K562 (cell line): Measurements from ENCODE around the gene SHTN1. TPM values are rescaled to one million over a fixed set of nuclear protein-coding genes. Genes with fewer than 3 reads are reported as not detected.

ENCODE experiments used
- ARID2 ChIP-seq: fragments of 450-650 bp; IDR thresholded peaks from 2 replicates; pipeline ENCODE4 v1.6.1; 2017; ENCODE audit warnings: antibody characterized with exemption, mild to moderate bottlenecking
- BRF1 ChIP-seq: IDR thresholded peaks from 3 replicates; pipeline ENCODE4 v1.6.1; 2011; ENCODE audit warnings: borderline replicate concordance, mild to moderate bottlenecking; ENCODE audit not compliant: insufficient read length; ENCODE audit errors: extremely low read depth
- KLF16 ChIP-seq: IDR thresholded peaks from 2 replicates; pipeline ENCODE4 v1.6.1; 2016; ENCODE audit warnings: antibody characterized with exemption
- SRSF3 ChIP-seq: fragments of 200-400 bp; formaldehyde crosslinking; IDR thresholded peaks from 2 replicates; pipeline ENCODE4 v1.6.1; 2016; ENCODE audit warnings: mild to moderate bottlenecking, low read length, moderate library complexity; ENCODE audit not compliant: insufficient read depth
- TCF3 ChIP-seq: sonication (generic); formaldehyde crosslinking; IDR thresholded peaks from 2 replicates; pipeline ENCODE4 v1.4.0; 2020; ENCODE audit warnings: mild to moderate bottlenecking, missing genetic modification reagents
- U2AF2 ChIP-seq: fragments of 200-400 bp; formaldehyde crosslinking; optimal IDR thresholded peaks from 2 replicates; pipeline ENCODE3; 2017; ENCODE audit warnings: low read depth, mild to moderate bottlenecking, low read length
- ZBTB8A ChIP-seq: fragments of 450-650 bp; IDR thresholded peaks from 2 replicates; pipeline ENCODE4 v1.6.1; 2018; ENCODE audit warnings: mild to moderate bottlenecking, moderate library complexity; ENCODE audit not compliant: partially characterized antibody
- polyA plus RNA-seq, 8 experiments: library from polyadenylated mRNA; depleted of rRNA in 4 of 8; stranded (reverse) in 5 of 8; unstranded in 3 of 8; fragments of >200 nt; fragmentation: Nextera tagmentation in 2 of 8; fragmentation: Illumina TruSeq in 1 of 8; extraction: Ambion mirVana in 2 of 8; extraction: Trizol in 1 of 8; gene quantifications; 2 replicates each; pipeline versions ENCODE4 v1.2.1 to v1.2.3, GENCODE V29; 2011 to 2014; ENCODE audit warnings: inconsistent platforms in 1 of 8, missing spikeins in 1 of 8
- total RNA-seq, 7 experiments: library from RNA; depleted of rRNA in 6 of 7; stranded (reverse); fragments of >200 nt in 6 of 7; fragmentation: Illumina TruSeq in 2 of 7; extraction: Trizol in 2 of 7; gene quantifications; 2 replicates each; pipeline versions ENCODE4 v1.2.1 to v1.2.3, GENCODE V29; 2011 to 2021; ENCODE audit warnings: low replicate concordance in 1 of 7
- TF ChIP-seq, protein P1 (sequence below): fragments of 450-650 bp; IDR thresholded peaks from 2 replicates; pipeline ENCODE4 v1.6.1; 2016; ENCODE audit warnings: mild to moderate bottlenecking
- TF ChIP-seq, protein P2 (sequence below): conservative IDR thresholded peaks from 2 replicates; pipeline ENCODE4 v1.6.1; 2011; ENCODE audit warnings: low read depth, mild to moderate bottlenecking, low read length; ENCODE audit not compliant: control insufficient read depth
- TF ChIP-seq, protein P3 (sequence below): fragments of 250-450 bp; sonication (Bioruptor Pico); IDR thresholded peaks from 2 replicates; pipeline ENCODE4 v1.8.0; 2022; ENCODE audit warnings: moderate library complexity, mild to moderate bottlenecking, inconsistent platforms

The SHTN1 gene
- total and polyA plus RNA-seq, 9 of the 15 experiments (the other 6 are each of a cell fraction or from before 2014, with no cell fraction given) = 5.4 to 21.3 (median 13.3) TPM

DNA sequence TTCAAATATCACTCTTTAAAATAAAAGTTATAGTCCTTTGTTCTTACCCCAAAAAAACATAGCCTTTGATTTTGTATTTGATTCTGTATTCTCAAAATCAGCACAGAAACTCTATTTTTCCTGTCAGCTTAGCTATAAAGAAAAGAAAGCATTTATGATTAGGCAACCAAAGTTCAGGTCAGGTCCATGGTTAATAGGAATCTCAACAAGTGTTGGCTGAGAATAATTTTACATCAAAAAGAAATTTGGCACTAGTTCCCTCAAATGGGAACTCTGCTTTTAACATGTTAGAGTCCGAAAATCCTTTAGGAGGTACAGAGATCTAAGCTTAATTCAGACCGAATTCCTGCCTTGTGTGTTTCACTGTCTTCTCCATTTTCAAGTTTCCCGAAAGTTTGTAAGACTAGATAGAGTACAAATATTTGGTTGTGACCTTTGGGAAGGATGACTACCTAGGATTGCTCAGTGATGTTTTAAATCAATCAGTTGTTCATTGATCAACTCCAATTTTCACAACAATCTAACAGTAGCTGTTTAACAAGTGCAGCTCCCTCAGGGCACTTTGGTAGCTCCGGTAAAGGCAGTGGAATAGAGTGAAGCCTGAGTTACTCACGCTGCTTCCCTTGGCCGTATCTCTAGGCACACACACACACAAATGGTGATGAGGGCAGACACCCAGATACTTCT is 164.5 kb downstream of the SHTN1 start (continued):
- TF ChIP-seq, protein P1, sequence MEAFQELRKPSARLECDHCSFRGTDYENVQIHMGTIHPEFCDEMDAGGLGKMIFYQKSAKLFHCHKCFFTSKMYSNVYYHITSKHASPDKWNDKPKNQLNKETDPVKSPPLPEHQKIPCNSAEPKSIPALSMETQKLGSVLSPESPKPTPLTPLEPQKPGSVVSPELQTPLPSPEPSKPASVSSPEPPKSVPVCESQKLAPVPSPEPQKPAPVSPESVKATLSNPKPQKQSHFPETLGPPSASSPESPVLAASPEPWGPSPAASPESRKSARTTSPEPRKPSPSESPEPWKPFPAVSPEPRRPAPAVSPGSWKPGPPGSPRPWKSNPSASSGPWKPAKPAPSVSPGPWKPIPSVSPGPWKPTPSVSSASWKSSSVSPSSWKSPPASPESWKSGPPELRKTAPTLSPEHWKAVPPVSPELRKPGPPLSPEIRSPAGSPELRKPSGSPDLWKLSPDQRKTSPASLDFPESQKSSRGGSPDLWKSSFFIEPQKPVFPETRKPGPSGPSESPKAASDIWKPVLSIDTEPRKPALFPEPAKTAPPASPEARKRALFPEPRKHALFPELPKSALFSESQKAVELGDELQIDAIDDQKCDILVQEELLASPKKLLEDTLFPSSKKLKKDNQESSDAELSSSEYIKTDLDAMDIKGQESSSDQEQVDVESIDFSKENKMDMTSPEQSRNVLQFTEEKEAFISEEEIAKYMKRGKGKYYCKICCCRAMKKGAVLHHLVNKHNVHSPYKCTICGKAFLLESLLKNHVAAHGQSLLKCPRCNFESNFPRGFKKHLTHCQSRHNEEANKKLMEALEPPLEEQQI = no peak
- no peak for TF ChIP-seq ZBTB8A
- TF ChIP-seq ARID2 = no peak
- TF ChIP-seq SRSF3 = no peak
- no peak for TF ChIP-seq BRF1
- TF ChIP-seq TCF3 (CRISPR knock-in tag) = no peak
- no peak for TF ChIP-seq KLF16
- TF ChIP-seq, protein P2, sequence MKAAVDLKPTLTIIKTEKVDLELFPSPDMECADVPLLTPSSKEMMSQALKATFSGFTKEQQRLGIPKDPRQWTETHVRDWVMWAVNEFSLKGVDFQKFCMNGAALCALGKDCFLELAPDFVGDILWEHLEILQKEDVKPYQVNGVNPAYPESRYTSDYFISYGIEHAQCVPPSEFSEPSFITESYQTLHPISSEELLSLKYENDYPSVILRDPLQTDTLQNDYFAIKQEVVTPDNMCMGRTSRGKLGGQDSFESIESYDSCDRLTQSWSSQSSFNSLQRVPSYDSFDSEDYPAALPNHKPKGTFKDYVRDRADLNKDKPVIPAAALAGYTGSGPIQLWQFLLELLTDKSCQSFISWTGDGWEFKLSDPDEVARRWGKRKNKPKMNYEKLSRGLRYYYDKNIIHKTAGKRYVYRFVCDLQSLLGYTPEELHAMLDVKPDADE = no peak
- no peak for TF ChIP-seq U2AF2
- TF ChIP-seq, protein P3, sequence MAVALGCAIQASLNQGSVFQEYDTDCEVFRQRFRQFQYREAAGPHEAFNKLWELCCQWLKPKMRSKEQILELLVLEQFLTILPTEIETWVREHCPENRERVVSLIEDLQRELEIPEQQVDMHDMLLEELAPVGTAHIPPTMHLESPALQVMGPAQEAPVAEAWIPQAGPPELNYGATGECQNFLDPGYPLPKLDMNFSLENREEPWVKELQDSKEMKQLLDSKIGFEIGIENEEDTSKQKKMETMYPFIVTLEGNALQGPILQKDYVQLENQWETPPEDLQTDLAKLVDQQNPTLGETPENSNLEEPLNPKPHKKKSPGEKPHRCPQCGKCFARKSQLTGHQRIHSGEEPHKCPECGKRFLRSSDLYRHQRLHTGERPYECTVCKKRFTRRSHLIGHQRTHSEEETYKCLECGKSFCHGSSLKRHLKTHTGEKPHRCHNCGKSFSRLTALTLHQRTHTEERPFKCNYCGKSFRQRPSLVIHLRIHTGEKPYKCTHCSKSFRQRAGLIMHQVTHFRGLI (CRISPR knock-in tag) = no peak
